Fibroblast of the conjunctiva (primary cell): Measurements from ENCODE around the gene LAX1.
A peak's percentile ranks its signal among the peaks of the same experiment; 100 is the strongest.
"Not testable (repeated sequence)": the region's sequence is repeated elsewhere in the genome, so short reads cannot be mapped to it uniquely, and the experiment has no call there.

Source experiments
- DNase-seq: peaks from one replicate; pipeline ENCODE4 v3.0.0-alpha.2; 2010; ENCODE audit warnings: low read depth

Gene LAX1

GRCh38 chr1:203765029-203765837 lies at the start of gene LAX1:
TSS of gene LAX1 (plus strand) at chr1:203765183. CDS start at chr1:203765566, 383 bp downstream.
- DNase-seq, result no peak

- DNase-seq, result no peak
These were observed 47.9 kb upstream of the LAX1 start for GRCh38 chr1:203717120-203717519.

- no peak for DNase-seq
These were observed 44.7 kb upstream of the LAX1 start for GRCh38 chr1:203720242-203720641.

- DNase-seq, result no peak
These were observed 42.1 kb upstream of the LAX1 start for GRCh38 chr1:203722909-203723308.

GRCh38 chr1:203726417-203726867 lies 38.5 kb upstream of the LAX1 start:
- DNase-seq, result no peak

GRCh38 chr1:203733009-203733863 lies 31.7 kb upstream of the LAX1 start:
- no peak for DNase-seq

GRCh38 chr1:203742436-203742835 lies 22.5 kb upstream of the LAX1 start:
- DNase-seq, result no peak

GRCh38 chr1:203743091-203743571 lies 21.9 kb upstream of the LAX1 start:
- DNase-seq, result no peak

GRCh38 chr1:203744075-203744972 lies 20.7 kb upstream of the LAX1 start:
- DNase-seq, result peak; percentile 56

- no peak for DNase-seq
These were observed 18.7 kb upstream of the LAX1 start for GRCh38 chr1:203746281-203746680.

GRCh38 chr1:203751051-203751450 lies 13.9 kb upstream of the LAX1 start:
- no peak for DNase-seq

- DNase-seq, result not testable (repeated sequence)
These were observed 13.2 kb upstream of the LAX1 start for GRCh38 chr1:203751618-203752361.

- DNase-seq, result no peak
These were observed 10.5 kb upstream of the LAX1 start for GRCh38 chr1:203754455-203754864.

- DNase-seq, result no peak
These were observed 8.9 kb upstream of the LAX1 start for GRCh38 chr1:203756036-203756435.

GRCh38 chr1:203758749-203759148 lies 6.2 kb upstream of the LAX1 start:
- not testable (repeated sequence) for DNase-seq

- no peak for DNase-seq
These were observed 4.5 kb upstream of the LAX1 start for GRCh38 chr1:203760506-203760905.

GRCh38 chr1:203761958-203762357 lies 3.0 kb upstream of the LAX1 start:
- DNase-seq, result not testable (repeated sequence)

GRCh38 chr1:203763505-203763904 lies 1.5 kb upstream of the LAX1 start:
- no peak for DNase-seq

- no peak for DNase-seq
These were observed 616 bp upstream of the LAX1 start for GRCh38 chr1:203764105-203765028.

- no peak for DNase-seq
These were observed 3.3 kb downstream of the LAX1 start for GRCh38 chr1:203768256-203768655.
